Activated CD8-positive, alpha-beta T cell treated with anti-CD3 and anti-CD28 coated beads, Interleukin-2, amount 10 ng/mL, durations not matched to agents 7 days and 5 days (primary cell): Measurements from ENCODE around the gene FBXO21. TPM values are rescaled to one million over a fixed set of nuclear protein-coding genes. Genes with fewer than 3 reads are reported as not detected.

ENCODE experiments used
- ATAC-seq: fragments of 150-1000 bp; cut with Tn5 transposase; one replicate; pipeline ENCODE4 v1.10.0; 2021; ENCODE audit warnings: moderate library complexity
- CTCF ChIA-PET: fragments of 350-600 bp; sonication (Branson Sonifier 250); formaldehyde crosslinking; loops from one replicate; lab custom pipeline; 2021; ENCODE audit warnings: antibody characterized with exemption; lab: Charles Lee
- POLR2A ChIA-PET: fragments of 350-600 bp; sonication (Branson Sonifier 250); formaldehyde crosslinking; loops from one replicate; lab custom pipeline; 2021; ENCODE audit warnings: antibody characterized with exemption; lab: Charles Lee
- DNase-seq: peaks from one replicate; pipeline ENCODE4 v3.0.0-alpha.2; 2020
- H3K27ac Mint-ChIP-seq: one replicate; pipeline ENCODE4 v1.8.0; 2021; ENCODE audit warnings: mild to moderate bottlenecking, mixed read lengths
- H3K27me3 Mint-ChIP-seq: one replicate; pipeline ENCODE4 v1.8.0; 2021; ENCODE audit warnings: low read depth, mixed read lengths
- H3K36me3 Mint-ChIP-seq: one replicate; pipeline ENCODE4 v1.8.0; 2021; ENCODE audit warnings: low read depth, mixed read lengths
- H3K4me1 Mint-ChIP-seq: one replicate; pipeline ENCODE4 v1.8.0; 2021; ENCODE audit warnings: low read depth, mixed read lengths
- H3K4me3 Mint-ChIP-seq: one replicate; pipeline ENCODE4 v1.8.0; 2021; ENCODE audit warnings: mild to moderate bottlenecking, mixed read lengths
- H3K9me3 Mint-ChIP-seq: one replicate; pipeline ENCODE4 v1.8.0; 2022; ENCODE audit warnings: mixed read lengths; ENCODE audit not compliant: insufficient read depth
- total RNA-seq, 2 experiments: library from RNA; stranded (reverse); gene quantifications; one replicate each; pipeline ENCODE4 v1.2.3, GENCODE V29; 2021

The FBXO21 gene
- total RNA-seq, 2 experiments from 2014 or later, result 26.3 to 29.6 TPM

DNA sequence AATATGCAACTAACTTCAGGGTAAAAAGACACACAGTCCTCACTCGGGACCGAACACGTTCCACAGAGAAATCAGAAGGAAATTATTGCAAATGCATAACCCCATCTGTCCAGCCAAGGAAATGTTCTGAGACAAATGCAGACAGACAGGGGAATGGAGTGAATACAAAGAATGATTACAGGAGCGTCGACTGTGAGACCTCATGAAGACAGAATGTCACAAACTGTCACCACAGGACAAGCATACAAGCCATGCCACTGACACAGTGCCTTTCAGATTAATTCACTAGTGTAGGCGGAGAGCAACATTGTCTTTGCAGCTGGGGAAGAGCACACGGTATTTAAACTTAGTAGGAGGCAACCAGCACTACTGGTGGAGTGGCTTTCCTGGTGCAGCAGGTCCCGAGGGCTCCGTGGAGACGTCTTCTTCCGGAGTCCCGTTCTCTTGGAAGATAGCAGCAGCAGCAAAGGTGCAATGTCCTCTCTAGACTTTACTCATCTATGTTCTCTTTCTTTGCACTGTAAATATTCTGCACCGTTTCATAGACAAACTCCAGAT is 44.6 kb downstream of the FBXO21 start:
- ChIA-PET CTCF (no interaction called here), POLR2A (no interaction called here)
- no peak overlapping the region for H3K4me3 Mint-ChIP-seq
- H3K4me1 Mint-ChIP-seq, result peaks cover 28% of the 10 kb centered on the region
- H3K36me3 Mint-ChIP-seq, result peaks cover 38% of the 10 kb centered on the region
- no peaks in the 10 kb centered on the region for H3K9me3 Mint-ChIP-seq
- no peak for ATAC-seq
- DNase-seq, result no peak
- H3K27ac Mint-ChIP-seq, result no peak overlapping the region
- H3K27me3 Mint-ChIP-seq, result no peaks in the 10 kb centered on the region

DNA sequence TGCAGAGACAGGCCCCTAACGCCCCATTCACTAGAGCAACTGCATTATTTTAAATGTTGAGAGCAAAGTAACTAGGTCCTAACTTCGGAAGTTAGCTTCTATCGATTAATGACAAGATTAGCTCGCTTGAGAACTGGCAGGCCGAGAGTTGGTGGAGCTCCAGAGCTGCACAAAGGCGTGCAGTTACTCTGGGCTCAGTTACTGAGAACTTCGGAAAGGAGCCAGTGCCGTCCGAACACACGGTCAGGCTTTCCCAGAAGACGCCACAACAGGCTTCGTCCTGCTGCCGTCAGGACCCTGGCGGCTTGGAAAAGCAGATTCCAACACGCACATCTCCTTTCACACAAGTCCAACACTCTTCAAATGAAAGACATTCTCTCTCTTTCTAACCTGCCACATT is 45.7 kb downstream of the FBXO21 start:
- ChIA-PET POLR2A (no interaction called here), CTCF (no interaction called here)
- no peak overlapping the region for H3K4me3 Mint-ChIP-seq
- ATAC-seq (no peak), DNase-seq (no peak)
- no peaks in the 10 kb centered on the region for H3K9me3 Mint-ChIP-seq
- H3K27ac Mint-ChIP-seq, result no peak overlapping the region
- H3K27me3 Mint-ChIP-seq, result no peaks in the 10 kb centered on the region
- peaks cover 29% of the 10 kb centered on the region for H3K36me3 Mint-ChIP-seq
- peaks cover 21% of the 10 kb centered on the region for H3K4me1 Mint-ChIP-seq

DNA sequence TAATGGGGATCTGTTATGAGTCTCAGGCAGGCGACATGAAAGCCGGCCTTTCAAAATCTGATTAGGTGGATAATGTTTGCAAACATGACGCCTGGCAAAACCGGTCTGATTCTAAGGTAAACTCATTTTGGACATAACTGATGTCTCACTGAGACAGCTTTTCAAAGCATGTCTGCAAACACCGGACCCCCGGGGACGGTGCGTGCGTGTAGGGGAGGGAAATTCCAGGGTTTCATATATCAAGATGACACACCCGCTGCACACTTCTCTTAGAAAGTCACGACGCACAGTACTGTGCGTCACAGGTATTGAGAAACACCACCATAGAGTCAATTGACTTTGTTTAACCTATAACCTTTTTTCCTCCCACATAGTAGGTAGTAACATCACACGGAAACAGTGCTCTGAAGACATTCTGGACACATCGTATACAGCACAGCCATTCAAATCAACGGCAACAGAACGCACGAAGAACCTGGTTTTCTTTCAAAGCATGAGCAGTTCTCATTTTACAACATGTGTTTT is 47.2 kb downstream of the FBXO21 start:
- H3K27me3 Mint-ChIP-seq, result no peaks in the 10 kb centered on the region
- DNase-seq (no peak), ATAC-seq (no peak)
- CTCF ChIA-PET, result interaction anchor here (1.9 kb wide), 1 partner anchor 9 kb away, joined by 4 read pairs; no protein-coding TSS in a partner anchor
- POLR2A ChIA-PET, result no interaction called here
- no peaks in the 10 kb centered on the region for H3K9me3 Mint-ChIP-seq
- H3K27ac Mint-ChIP-seq, result no peak overlapping the region
- peaks cover 25% of the 10 kb centered on the region for H3K36me3 Mint-ChIP-seq
- no peak overlapping the region for H3K4me3 Mint-ChIP-seq
- peaks cover 8% of the 10 kb centered on the region for H3K4me1 Mint-ChIP-seq

DNA sequence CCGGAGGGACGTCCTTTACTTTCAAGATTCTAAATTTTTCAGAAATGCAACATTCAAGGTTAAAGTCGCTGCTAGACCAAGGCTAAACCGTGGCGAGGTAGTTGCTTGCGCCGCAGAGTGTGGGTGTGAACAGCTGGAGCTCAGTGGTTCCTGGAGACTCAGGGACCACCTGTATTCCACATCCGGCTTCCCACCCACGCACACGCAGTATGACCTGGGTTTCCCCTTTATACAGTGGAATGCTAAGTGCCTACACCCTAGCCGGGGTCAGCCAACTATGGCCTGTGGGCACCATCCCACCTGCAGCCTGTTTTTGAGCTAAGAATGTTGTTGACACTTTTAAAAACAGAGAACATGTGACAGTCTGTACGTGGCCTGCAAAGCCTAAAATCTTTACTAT is 48.2 kb downstream of the FBXO21 start:
- ChIA-PET POLR2A (no interaction called here), CTCF (interaction anchor here (1.9 kb wide), 1 partner anchor 8 kb away, joined by 4 read pairs; no protein-coding TSS in a partner anchor)
- Mint-ChIP-seq H3K27me3 (no peaks in the 10 kb centered on the region), H3K27ac (no peak overlapping the region), H3K4me1 (peaks cover 5% of the 10 kb centered on the region), H3K9me3 (no peaks in the 10 kb centered on the region), H3K36me3 (peaks cover 21% of the 10 kb centered on the region), H3K4me3 (no peak overlapping the region)
- ATAC-seq (no peak), DNase-seq (no peak)

DNA sequence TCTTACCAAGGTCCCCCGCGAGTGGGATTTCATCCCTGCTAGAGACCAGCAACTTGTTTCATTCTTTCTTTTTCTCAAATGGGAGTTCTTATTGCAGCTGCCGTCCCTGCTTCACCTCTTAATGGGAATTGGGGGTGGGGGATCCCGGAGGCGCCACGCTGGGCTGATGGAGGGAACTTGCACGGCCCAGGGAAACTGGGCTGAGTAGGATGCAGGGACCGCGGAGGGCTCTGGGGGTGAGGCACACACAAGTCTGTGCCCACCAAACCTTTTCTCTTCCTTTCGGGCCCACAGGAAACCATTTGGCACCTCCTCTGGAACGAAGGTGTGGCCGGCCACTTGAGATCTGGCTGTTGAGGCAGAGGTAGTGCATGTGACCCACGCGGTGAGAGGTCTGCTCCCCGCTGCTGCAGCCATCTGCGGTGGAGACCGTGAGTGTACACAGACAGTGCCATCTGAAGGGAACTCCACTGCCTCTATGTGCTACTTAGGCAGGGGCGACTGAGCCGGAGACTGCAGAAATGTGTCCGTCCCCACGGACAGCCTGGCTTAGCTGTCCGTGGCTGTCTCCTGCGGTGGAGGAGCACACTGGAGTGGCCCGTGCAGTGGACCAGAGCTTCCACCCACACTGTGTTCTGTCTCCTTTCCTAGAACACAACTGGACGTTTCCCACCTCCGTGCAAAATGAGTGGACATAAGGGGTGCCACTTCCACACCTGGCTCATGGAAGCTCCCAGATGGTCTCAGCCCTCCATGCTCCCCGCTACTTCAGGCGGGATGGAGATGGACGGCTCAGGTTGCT is 49.0 kb downstream of the FBXO21 start:
- ChIA-PET CTCF (no interaction called here), POLR2A (no interaction called here)
- DNase-seq, result no peak
- no peak for ATAC-seq
- Mint-ChIP-seq H3K4me3 (no peak overlapping the region), H3K27me3 (no peaks in the 10 kb centered on the region), H3K4me1 (peaks cover 5% of the 10 kb centered on the region), H3K9me3 (no peaks in the 10 kb centered on the region), H3K36me3 (peaks cover 21% of the 10 kb centered on the region), H3K27ac (no peak overlapping the region)

DNA sequence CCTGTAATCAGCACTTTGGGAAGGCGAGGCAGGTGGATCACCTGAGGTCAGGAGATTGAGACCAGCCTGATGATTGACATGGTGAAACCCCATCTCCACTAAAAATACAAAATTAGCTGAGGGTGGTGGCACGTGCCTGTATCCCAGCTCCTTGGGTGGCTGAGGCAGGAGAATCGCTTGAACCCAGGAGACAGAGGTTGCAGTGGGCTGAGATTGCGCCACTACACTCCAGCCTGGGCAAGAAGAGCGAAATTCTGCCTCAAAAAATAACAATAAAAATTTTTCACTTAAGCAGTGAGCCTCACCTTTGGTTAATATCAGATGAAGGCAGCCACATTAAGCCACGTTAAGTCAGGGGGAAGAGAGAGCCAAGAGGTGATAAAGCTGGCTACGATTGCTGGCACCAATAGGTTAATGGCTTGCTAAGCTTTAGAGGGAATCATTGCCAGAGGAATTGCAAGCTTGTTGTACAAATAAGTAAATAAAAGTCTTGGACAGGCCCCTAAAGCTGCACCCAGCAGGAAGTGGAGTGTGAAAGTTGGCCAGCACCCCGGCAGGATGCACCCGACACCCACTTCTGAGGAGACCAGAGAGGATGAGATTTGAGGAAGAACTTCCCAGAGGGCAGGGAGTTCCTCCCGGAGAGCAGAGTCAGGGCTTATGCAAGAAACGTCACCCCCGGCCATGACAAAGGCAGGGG is 49.7 kb downstream of the FBXO21 start:
- Mint-ChIP-seq H3K27ac (no peak overlapping the region), H3K9me3 (no peaks in the 10 kb centered on the region), H3K36me3 (peaks cover 15% of the 10 kb centered on the region), H3K4me3 (no peak overlapping the region), H3K27me3 (no peaks in the 10 kb centered on the region), H3K4me1 (peaks cover 10% of the 10 kb centered on the region)
- DNase-seq (no peak), ATAC-seq (no peak)
- ChIA-PET CTCF (interaction anchor here (1.0 to 1.6 kb wide), 2 partner anchors 13 to 117 kb away, joined by 3 to 4 read pairs; no protein-coding TSS in a partner anchor), POLR2A (no interaction called here)

DNA sequence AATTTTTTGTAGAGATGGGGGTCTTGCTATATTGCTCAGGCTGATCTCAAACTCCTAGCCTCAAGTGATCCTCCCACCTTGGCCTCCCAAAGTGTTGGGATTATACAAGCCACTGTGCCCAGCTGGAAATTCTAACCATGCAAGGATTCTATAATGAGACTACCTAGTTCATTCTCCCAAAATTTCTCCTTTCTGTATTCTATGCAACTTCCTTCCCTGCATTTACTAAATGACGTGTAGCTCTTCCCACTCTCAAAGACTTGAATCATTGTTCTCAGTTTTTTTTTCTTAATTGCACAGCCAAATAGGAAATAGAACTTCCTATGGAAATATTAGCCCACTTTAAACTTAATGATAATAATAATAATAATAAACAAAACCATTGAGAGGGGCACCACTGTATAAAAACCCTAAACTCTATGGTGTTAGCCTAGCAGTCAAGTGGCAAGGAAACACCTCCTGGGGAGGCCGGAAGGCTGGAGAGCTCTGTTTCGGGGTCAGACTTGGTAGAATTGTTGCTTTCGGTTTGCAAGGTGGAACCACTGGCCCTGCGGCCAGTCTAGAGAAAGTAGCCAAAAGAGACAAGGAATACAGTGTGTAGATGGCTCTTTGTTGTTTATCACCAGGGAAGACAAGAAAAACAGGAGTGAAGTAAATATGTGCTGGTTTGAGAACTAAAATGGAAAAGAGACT is 51.1 kb downstream of the FBXO21 start:
- no peak overlapping the region for H3K4me3 Mint-ChIP-seq
- H3K36me3 Mint-ChIP-seq, result peaks cover 10% of the 10 kb centered on the region
- POLR2A ChIA-PET, result no interaction called here

DNA sequence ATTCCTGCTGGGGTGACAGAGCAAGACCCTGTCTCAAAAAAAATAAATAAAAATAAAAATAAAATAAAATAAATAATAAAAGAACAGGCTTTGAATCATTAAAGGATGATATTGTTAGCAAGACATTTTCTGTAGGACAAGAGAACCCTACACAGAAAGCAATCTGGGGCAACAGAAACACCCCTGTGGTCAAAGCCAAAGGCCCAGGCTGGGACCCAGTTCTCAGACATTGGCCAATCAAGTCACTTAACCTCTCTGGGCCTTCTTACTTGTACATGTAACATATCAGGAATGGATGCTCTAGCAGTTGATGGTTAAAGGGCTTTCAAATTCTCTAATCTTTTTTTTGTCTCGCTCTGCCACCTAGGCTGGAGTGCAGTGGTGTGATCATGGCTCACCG is 55.5 kb downstream of the FBXO21 start:
- Mint-ChIP-seq H3K27ac (peak overlapping the region; percentile 52), H3K4me3 (no peak overlapping the region), H3K4me1 (peaks cover 26% of the 10 kb centered on the region), H3K27me3 (no peaks in the 10 kb centered on the region), H3K36me3 (no peaks in the 10 kb centered on the region), H3K9me3 (no peaks in the 10 kb centered on the region)
- ChIA-PET POLR2A (interaction anchor here (0.6 to 1.3 kb wide), 2 partner anchors 37 to 963 kb away, joined by 3 read pairs; no protein-coding TSS in a partner anchor), CTCF (interaction anchor here (0.7 to 2.6 kb wide), 6 partner anchors 8 to 431 kb away, joined by 3 to 20 read pairs (median 4); no protein-coding TSS in a partner anchor)
- ATAC-seq, result no peak
- no peak for DNase-seq

More for the DNA sequence above, 51.1 kb downstream of the FBXO21 start:
- Mint-ChIP-seq H3K4me1 (peaks cover 19% of the 10 kb centered on the region), H3K9me3 (no peaks in the 10 kb centered on the region), H3K27me3 (no peaks in the 10 kb centered on the region), H3K27ac (no peak overlapping the region)
- CTCF ChIA-PET, result interaction anchor here (0.9 to 1.6 kb wide), 2 partner anchors 20 to 115 kb away, joined by 3 to 4 read pairs; no protein-coding TSS in a partner anchor
- ATAC-seq (no peak), DNase-seq (no peak)

DNA sequence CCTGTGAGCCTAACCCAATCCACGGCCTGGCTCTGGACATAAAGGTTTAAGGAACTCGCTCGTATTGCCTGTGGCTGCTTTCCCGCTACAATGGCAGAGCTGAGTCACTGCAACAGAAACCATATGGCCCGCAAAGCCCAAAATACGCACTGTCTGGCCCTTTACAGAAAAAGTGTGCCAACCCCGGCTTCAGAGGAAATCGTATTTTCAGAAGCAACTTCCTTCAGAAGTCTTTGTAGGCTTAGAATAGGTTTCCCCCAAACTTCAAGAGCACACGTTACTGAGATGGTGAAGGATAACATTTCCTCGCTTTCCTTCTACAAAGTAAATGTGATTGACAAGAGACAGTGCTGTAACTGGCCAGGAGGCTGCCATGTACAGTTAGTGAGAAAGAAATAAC is 56.2 kb downstream of the FBXO21 start:
- ATAC-seq (peak; percentile 90), DNase-seq (peak; percentile 80)
- Mint-ChIP-seq H3K4me1 (peaks cover 26% of the 10 kb centered on the region), H3K27ac (peak overlapping the region; percentile 87), H3K36me3 (no peaks in the 10 kb centered on the region), H3K9me3 (no peaks in the 10 kb centered on the region), H3K4me3 (peak overlapping the region; percentile 44), H3K27me3 (no peaks in the 10 kb centered on the region)
- POLR2A ChIA-PET, result interaction anchor here (0.6 to 1.3 kb wide), 3 partner anchors 36 to 387 kb away, joined by 3 read pairs; no protein-coding TSS in a partner anchor
- CTCF ChIA-PET, result interaction anchor here (0.7 to 2.6 kb wide), 6 partner anchors 9 to 431 kb away, joined by 3 to 9 read pairs (median 3); no protein-coding TSS in a partner anchor

DNA sequence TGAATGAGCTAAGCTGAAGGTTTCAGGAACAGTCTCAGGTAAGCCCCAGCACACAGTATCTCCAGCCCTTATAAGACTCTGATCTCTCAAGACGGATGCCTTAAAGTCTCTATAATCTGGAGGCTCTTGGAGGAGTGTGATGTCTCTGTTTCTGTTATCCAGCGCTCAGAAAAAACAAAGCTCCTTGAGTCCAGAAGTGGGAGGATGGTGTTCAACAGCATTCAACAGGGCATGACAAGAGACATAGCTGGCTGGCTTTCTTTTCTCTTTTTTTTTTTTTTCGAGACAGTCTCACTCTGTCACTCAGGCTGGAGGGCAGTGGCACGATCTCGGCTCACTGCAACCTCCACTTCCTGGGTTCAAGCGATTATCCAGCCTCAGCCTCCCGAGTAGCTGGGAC is 59.5 kb downstream of the FBXO21 start:
- CTCF ChIA-PET, result interaction anchor here (1.2 to 3.1 kb wide), 6 partner anchors 10 to 427 kb away, joined by 3 to 18 read pairs (median 8); no protein-coding TSS in a partner anchor
- H3K27ac Mint-ChIP-seq, result no peak overlapping the region
- ATAC-seq (no peak), DNase-seq (no peak)
- H3K36me3 Mint-ChIP-seq, result no peaks in the 10 kb centered on the region
- POLR2A ChIA-PET, result no interaction called here
- no peaks in the 10 kb centered on the region for H3K9me3 Mint-ChIP-seq
- peaks cover 22% of the 10 kb centered on the region for H3K4me1 Mint-ChIP-seq
- H3K27me3 Mint-ChIP-seq, result no peaks in the 10 kb centered on the region
- no peak overlapping the region for H3K4me3 Mint-ChIP-seq

DNA sequence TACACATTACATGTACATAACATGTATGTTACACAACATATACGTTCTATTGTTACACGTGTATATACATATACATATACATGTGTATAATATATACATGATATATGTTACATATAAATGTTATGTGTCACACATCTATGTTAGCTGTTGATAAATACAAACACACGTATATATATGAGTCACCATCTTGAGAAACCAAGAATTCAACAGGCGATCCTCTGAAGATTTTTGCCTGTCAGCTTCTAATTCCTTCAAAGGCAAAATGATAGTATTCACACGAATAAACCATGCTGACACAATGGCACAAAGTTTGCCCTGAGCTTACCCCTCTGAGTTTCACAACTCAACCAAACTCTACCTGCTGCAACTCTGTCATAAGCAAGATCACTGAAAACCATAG is 60.9 kb downstream of the FBXO21 start:
- Mint-ChIP-seq H3K4me3 (no peak overlapping the region), H3K9me3 (no peaks in the 10 kb centered on the region), H3K27me3 (no peaks in the 10 kb centered on the region), H3K36me3 (no peaks in the 10 kb centered on the region), H3K4me1 (peaks cover 14% of the 10 kb centered on the region), H3K27ac (no peak overlapping the region)
- ATAC-seq (no peak), DNase-seq (no peak)
- CTCF ChIA-PET, result interaction anchor here (2.8 to 3.1 kb wide), 3 partner anchors 9 to 426 kb away, joined by 7 to 18 read pairs (median 11); no protein-coding TSS in a partner anchor
- POLR2A ChIA-PET, result interaction anchor here (1.3 kb wide), 1 partner anchor 17 kb away, joined by 3 read pairs; no protein-coding TSS in a partner anchor
